ENCODE data around the gene TLE5.

The TLE5 gene

DNA sequence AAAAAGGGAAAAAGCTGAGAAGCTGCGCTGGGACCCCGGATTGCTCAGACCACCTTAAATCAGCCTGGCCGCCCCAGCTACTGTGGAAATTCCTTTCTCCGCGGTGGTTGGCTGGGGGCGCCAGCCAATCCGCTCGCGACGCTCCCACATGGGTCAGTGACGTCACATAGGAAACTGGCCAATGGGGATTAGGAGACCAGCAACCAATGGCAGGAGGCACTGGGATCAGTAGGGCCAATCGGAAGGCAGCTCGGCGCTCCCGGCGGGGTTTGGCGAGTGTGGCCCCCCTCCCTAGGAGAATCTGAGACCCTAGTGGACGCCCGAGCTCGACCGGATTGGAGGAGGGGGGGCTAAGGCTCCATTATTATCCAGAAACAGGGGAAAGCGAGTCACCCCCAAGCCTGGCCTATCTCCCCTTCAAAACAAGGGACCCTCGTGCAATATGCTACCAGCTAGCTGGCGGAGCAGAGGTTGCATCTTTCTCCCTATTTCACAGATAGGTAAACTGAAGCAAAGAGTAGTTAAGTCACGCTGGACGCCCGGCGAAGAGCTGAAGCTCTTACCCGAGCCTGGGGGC lies 26.7 kb downstream of the TLE5 start:
- TF ChIP-seq, protein P1, sequence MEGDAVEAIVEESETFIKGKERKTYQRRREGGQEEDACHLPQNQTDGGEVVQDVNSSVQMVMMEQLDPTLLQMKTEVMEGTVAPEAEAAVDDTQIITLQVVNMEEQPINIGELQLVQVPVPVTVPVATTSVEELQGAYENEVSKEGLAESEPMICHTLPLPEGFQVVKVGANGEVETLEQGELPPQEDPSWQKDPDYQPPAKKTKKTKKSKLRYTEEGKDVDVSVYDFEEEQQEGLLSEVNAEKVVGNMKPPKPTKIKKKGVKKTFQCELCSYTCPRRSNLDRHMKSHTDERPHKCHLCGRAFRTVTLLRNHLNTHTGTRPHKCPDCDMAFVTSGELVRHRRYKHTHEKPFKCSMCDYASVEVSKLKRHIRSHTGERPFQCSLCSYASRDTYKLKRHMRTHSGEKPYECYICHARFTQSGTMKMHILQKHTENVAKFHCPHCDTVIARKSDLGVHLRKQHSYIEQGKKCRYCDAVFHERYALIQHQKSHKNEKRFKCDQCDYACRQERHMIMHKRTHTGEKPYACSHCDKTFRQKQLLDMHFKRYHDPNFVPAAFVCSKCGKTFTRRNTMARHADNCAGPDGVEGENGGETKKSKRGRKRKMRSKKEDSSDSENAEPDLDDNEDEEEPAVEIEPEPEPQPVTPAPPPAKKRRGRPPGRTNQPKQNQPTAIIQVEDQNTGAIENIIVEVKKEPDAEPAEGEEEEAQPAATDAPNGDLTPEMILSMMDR (IDR thresholded peaks at IDR 0.05; ENCODE audit: low read length, missing control alignments), result no peak
- DNase-seq (ENCODE audit: low read depth), result peak; percentile 100
- peak overlapping the region; percentile 63 for H3K4me3 ChIP-seq (replicated peaks; ENCODE audit: low read depth, low read length)

- TF ChIP-seq, protein P1 (IDR thresholded peaks at IDR 0.05; ENCODE audit: low read length, missing control alignments), result no peak
- DNase-seq (ENCODE audit: low read depth), result peak; percentile 53
- peak overlapping the region; percentile 63 for H3K4me3 ChIP-seq (replicated peaks; ENCODE audit: low read depth, low read length)
Observed at GRCh38 chr19:3034656-3035541, 27.4 kb downstream of the TLE5 start.

GRCh38 chr19:3034406-3034655 lies 28.0 kb downstream of the TLE5 start:
- no peak for DNase-seq (ENCODE audit: low read depth)
- H3K4me3 ChIP-seq (replicated peaks; ENCODE audit: low read depth, low read length), result no peak overlapping the region
- TF ChIP-seq, protein P1 (IDR thresholded peaks at IDR 0.05; ENCODE audit: low read length, missing control alignments), result no peak

DNA sequence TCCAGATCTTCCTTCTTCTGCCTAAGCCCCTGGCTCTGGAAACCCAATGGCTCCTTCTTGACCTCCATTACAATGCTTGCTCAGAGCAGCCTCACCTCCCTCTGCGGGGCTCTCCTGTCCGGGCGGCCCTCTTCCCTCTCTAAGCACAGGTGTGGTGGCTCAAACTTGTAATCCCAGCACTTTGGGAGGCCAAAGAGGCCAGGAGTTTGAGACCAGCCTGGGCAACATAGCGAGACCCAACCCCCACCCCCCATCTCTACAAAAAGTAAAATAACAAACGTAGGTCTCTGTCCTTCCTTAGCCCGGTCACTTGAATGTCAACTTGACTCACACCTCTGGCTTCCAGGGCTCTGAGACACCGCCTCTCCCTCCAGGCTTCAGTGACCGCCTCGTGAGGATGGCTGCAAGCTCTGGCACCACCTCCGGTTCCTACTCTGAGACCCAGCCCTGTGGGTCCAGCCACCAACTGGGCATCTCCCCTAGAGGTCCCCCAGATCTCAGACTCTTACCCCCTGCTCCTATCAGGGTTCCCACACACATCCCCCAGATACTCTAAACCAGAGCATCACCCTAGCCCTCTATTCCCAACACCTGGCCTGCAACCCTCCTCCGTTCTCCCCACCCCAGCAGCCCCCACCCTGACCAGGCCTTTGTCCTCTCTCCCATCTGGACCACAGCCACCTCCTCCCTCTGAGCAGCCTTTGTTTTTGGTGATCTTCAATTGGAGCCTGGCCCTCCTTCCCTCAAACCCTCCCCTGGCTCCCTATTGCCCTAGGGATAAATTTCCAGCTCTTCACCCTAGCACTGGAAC lies 28.5 kb downstream of the TLE5 start:
- TF ChIP-seq, protein P1 (IDR thresholded peaks at IDR 0.05; ENCODE audit: low read length, missing control alignments), result no peak
- H3K4me3 ChIP-seq (replicated peaks; ENCODE audit: low read depth, low read length), result no peak overlapping the region
- DNase-seq (ENCODE audit: low read depth), result no peak

DNA sequence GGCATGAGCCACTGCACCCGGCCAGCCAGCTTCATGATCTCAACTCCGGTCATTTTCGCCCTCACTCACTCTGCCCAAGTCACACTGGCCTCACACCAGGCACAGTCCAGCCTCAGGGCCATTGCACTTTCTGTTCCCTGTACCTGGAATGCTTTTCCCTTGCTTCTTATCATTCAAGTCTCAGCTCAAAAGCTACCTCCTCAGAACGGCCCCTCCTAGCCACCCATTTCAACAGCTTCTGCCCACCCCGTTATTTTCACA lies 30.8 kb downstream of the TLE5 start:
- DNase-seq (ENCODE audit: low read depth), result no peak
- H3K4me3 ChIP-seq (replicated peaks; ENCODE audit: low read depth, low read length), result no peak overlapping the region
- TF ChIP-seq, protein P1 (IDR thresholded peaks at IDR 0.05; ENCODE audit: low read length, missing control alignments), result no peak

DNA sequence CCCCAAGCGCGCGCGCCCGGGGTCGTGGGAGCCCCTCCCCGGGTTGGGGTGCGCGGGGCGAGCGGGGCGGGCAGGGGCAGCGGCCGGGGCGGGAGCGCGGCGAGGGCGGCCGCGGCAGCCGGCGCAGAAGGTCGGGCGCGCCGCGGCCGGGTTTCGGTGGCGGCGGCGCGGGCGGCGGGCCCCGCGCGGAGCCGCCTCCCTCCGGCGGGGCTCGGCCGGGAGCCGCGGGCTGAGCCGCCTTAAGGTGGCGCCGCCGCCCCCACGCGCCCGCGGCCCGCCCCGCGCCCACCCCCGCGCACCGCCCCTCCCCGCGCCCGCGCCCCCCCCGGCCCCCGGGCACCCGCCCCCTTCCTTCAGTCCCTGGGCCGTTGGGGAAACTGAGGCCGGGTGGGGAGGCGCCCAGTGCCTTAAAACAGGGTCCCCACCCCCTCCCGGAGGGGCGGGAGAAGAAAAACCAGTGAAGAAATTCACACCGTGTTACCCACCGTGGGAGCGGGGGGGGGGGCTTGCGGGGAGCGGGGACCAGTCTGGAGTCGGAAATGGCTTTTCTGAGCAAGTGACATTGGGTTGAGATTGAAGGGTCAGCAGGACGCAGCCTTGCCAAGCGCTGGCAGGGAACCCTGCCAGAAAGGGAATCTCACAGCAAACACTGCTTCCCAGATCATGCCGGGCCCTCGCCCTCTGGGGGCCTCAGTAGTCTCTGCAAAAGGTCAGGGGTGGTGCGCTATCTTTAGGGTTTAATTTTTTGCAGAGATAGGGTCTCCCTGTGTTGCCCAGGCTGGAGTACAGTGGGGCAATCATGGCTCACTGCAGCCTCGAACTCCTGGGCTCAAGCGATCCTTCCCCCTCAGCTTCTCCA lies 33.0 kb downstream of the TLE5 start, which contains the start of gene TLE2:
Gene TLE2, minus strand, starts transcription at position 216 of the 859 bp plus-strand sequence. CDS start 376 bp downstream, outside the sequence.
- no peak for DNase-seq (ENCODE audit: low read depth)
- TF ChIP-seq, protein P1 (IDR thresholded peaks at IDR 0.05; ENCODE audit: low read length, missing control alignments), result no peak
- peak within 1 kb of the TSS; percentile 59 for H3K4me3 ChIP-seq (replicated peaks; ENCODE audit: low read depth, low read length)
